Hematopoietic multipotent progenitor cell treated with erythropoietin and hydrocortisone succinate and interleukin-3 and kit ligand, for 8 days (in vitro differentiated cells): ENCODE results near the gene DYNLL2.
"Not testable (repeated sequence)": the region's sequence is repeated elsewhere in the genome, so short reads cannot be mapped to it uniquely, and the experiment has no call there.

Experiments used
- DNase-seq: peaks from one replicate; pipeline ENCODE4 v3.0.0-alpha.2; 2015

DYNLL2 gene

DNA sequence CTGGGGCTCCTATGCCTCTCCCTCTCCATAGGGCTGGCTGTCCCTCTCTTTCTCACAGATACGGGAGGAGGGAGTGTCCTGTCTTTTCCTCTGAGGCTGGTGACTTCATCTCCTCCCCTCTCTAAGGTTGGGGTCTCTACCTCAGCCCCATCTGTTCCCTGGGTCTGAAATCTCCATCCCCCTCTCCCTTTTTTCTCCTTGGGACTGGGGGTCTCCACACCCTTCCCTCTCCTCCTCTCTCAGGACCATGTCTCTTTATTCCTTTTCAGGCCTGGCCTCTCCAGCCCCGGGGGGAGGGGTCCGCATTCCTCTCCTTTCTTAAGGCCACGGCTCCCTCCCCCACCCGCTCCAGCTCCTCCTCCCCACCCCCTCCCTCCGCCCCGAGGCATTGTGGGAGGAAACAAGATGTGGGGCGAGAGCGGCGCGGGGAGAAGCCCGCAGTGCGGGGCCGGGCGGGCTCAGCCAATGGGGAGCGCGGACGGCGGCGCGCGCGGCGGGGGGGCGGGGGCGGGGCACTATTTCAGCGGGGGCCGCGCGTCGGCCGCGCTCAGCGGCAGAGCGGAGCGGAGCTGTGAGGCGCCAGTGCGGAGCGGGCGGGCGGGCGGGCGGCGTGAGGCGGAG, at the start of gene DYNLL2:
DYNLL2 (plus strand) TSS at position 550 of the 621 bp plus-strand sequence. CDS start 3,672 bp downstream, outside the sequence.
- peak; percentile 90 for DNase-seq

DNA sequence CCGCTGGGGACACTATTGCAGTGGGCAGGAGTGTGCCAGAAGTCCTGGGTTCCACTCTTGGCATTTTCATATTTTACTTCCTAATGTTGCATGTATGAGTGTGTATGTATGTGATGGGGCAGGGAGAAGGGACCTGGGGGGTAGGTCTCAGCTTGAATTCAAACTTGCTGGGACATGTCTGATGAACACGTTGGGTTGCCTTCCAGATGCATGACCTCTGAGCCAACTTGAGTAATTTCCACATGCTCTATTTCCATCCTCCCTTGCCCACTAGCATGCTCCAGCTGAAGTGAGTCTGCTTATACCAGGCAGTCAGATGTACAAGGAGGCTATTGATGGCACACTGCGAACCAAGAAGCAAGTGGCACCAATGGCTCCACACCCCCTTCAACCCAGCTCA, 43.2 kb upstream of the DYNLL2 start:
- DNase-seq = no peak

DNA sequence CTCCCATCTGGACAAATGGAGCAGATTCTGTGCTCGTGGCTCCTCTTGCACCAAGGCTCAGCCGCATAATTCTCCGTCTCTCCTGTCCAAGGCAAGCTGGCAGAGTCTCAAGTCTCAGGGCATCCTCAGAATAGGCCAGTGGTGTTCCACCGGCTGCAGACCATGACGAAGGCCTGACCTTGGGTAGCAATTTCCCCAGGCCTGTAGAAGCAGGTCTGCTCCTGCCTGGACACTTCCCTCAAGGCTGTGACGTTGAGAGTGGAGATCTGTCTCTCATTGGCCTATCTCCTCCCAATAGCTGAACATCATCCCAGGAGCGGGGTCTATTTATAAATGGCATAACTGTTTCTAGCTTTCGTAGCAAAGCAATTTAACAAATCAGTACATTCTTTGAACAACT, 42.8 kb upstream of the DYNLL2 start:
- no peak for DNase-seq

DNA sequence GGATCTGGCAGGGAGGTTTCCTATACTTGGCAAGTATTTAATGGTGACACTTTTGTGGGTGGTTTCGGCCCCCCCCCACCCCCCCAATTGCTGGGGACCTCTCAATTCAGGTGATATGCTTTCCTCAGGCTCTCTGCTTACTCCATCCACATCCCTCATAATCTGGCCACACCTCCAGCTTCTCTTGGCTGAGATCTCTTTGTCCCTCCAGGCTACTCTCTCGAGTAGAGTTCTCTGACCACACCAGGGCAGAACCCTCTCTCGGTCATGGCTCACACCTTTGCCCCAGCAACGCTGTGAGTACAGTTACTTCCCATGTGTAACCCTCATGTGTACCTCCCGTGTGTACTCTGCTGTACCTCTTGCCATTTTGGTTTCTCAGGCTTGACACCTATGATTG, 42.1 kb upstream of the DYNLL2 start:
- DNase-seq = no peak

DNA sequence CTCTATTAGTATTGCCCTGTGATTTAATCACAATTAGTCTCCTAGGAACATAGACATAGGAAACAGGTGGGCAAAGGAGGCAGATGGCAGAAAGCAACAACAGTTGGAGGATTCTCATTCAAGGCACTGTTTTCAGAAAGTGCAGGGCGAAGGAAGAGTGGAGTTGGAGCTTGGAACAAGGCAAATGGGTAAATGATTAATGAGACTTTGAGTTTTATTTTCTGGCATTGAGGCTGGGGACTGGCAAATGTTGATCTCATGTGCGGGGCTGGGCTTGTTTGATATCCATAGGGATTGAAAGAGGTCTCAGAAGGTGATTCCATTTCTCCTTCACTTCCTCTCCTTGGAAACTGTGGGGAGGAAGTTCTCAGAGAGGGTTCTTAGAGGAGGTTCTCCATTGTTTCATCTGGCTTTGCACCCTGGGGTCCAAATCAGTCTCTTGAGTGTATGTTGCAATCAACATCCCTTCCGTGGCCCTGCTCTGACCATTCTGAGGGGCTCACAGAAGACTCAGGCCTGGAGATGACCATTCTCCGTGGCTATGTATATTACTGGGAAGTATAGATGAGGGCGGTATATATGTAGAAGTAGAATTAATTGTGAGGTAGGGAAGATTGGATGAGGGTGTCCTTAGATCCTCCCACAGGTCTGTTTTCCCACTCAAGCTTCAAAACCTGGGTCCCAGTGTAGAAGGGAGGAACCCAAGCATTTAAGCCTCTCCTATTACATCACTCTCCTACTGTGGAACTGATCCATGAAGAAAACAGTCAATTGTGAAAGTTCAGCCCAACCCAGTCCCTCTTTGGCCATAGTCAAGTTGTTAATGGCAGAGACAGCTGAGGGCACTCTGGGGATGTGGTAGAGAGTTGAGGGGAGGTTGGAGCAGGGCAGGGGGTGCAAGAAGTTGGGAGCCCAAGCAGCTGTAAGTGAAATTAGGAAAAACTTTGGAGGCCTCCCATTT, 39.7 kb upstream of the DYNLL2 start:
- DNase-seq = no peak

DNA sequence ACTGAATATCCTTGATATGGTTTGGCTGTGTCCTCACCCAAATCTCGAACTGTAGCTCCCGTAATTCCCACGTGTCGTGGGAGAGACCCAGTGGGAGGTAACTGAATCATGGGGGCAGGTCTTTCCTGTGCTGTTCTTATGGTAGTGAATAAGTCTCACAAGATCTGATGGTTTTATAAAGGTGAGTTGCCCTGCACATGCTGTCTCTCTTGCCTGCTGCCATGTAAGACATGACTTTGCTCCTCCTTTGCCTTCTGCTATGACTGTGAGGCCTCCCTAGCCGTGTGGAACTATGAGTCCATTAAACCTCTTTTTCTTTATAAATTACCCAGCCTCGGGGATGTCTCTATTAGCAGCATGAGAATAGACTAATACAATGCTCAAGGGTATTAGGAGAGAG, 39.0 kb upstream of the DYNLL2 start:
- DNase-seq = not testable (repeated sequence)

DNA sequence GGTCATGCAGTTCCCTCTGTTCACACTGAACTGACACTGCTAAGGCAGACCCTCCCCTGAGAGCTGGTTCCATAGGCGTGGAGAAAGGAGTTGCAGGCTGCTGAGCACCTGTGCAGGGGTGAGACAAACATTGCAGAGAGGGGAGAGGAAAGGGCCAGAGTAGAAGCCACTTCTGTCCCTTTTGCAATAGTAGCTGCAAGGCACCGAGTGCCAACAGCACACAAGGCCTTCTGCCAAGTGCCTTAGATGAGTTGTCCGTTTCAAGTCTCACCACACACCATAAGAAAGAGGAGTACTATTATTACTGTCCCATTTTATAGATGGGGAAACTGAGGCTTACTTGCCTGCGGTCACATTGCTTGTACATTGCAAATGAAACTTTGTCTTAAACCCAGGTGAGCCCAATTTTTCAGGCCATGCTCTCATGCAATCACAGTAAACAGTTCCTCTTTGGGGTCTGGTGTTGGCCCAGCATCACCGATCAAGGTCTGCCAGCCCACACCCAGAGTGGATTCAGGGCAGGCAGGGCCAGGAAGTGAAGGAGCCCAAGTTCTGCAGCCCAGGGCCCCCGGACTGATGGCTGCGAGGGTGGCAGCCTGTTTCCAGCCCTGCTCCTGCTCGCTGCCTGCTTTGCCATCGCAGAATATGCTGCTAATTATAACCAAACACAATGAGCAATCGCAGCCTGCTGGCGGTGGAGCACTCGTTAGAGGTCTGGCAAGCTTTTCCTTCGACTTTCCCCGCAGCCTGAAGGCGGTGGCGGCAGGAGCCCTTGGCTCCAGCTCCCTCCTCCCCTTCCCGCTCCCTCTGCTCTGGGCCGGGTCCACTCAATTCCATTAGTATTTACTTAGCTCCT, 36.8 kb upstream of the DYNLL2 start:
- no peak for DNase-seq

DNA sequence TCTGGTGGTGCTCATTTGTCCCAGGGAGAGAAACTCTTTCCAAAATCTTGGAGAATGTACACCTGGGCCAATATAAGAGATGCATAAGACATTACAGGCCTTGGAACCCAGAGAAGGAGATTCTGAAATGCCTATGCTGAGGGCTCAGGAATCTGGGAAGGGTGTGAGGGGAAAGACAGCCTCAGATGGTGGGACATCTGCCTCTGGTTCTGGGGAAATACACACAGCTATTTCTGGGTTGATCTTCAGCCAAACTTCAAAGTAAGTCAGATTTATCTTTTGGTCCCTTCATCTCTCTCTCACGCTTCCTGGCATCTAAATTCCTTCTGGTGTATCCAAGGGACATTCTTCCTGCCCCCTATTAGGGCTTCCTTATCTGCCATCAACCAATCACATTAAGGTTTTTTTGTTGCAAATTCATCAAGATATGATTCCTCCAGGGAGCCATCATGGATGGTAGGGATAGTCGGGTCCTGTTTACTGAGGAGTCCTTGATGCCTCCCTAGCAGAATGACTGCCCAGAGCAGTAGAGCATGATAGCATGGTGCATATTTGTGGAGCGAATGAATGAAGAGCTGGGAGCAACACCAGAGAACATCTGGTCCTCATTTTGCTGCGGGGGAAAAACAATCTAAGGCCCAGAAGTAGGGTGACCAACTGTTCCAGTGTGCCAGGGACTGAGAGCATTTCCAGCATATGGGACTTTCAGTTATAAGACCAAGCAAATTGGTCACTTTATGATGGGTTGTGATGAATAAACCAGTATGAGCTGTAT, 35.7 kb upstream of the DYNLL2 start:
- DNase-seq = no peak

DNA sequence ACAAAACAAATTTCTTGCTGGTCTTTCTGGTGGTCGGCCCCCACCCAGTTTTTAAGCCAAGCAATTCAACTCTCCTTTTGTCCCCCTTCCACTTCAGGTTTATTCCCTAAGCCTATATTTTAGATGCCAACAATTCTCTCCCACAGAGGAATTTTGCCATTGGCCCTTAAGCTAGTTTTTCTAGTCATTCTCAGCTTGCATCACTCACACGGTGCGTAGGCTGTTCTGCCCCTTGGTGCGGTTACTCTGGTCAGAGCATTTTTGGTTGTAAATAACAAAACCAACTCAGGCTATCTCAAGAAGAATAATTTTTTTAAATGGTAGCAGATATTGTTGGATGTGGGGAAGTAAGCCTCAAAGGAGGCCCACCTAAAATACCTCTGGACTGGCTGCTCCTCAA, 33.7 kb upstream of the DYNLL2 start:
- no peak for DNase-seq

DNA sequence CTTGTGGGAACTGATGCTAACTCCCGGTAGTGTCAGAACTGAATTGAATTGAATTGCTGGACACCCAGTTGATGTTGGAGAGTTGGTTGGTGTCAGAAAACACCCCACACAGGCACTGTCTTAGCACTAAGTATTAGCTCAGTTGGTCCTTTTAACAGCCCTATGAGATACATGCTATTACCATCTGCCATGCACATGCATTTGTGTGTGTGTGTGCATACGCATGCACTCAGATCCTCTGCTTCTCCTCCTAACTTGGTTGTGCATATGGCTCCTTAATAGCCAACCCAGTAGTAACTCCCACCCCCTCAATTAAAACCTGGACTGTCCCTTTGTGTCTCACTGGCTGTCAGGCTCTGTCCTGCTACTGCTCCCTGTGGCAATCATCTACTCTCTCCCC, 32.3 kb upstream of the DYNLL2 start:
- DNase-seq = no peak

DNA sequence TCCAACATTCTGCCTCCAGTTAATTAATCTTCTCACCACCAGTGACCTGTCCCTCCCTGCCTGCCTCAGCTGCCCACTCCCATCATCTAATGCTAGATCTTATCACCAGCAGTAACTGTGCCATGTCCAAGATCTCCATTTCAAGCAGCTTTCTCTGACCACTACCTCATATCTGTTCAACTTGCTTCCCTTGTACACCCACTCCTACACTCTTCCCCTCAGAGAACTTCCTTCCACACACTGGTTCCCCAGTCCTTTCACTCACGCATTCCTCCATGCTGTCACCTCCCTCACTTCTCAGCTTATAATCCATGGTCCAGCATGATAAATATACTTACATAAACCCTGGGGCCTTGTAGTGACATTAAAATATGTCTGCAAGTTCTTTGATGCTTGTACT, 31.8 kb upstream of the DYNLL2 start:
- no peak for DNase-seq

DNA sequence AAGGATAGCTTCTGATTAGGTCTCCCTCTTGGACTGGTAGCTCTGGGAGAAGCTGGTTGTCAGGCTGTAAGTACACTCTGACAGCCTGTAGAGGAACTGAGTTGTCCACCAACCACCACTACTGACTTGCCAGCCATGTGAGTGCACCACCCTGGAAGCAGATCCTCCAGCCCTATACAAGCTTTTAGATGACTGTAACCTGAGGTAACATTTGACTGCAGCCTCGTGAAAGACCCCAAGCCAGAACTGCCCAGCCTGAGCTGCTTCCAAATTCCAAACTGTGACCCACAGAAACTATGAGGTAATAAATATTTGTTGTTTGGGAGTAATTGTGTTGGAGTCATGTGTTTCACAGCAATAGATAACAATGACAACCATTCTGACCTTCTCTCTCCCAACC, 30.8 kb upstream of the DYNLL2 start:
- no peak for DNase-seq

DNA sequence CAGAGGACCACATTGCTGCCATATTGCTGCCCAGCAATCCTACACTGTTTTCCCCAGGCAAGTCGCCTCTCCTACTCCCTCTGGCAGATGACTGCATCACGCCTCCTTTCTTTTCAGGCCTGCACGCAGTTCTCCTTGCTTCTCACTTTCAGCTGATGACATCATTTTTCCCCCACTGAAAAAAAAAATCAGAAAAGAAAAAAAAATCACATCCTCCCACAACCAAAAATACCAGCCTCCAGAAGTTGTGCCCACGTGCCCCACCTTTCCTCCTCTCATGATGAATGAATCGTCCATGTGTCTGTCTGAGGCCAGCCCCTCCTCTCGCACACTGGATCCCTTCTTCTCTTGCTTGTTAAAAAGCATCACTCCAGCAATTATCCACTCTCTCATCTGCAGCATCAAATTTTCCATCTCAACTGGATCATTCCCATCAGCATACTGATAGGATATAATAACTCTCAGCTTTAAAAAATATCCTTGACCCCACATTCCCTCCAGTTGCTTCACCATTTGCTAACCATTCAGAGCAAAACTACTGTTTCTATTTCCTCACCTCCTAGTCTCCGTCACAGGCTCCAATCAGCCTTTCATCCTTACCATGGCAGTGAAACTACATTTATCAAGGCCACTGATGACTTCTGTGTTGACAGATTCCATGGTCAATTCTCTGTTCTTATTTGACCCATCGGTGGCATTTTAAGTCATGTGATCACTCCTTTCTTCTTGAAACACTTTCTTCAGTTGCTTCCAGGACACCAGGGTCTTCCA, 30.1 kb upstream of the DYNLL2 start:
- DNase-seq = no peak

DNA sequence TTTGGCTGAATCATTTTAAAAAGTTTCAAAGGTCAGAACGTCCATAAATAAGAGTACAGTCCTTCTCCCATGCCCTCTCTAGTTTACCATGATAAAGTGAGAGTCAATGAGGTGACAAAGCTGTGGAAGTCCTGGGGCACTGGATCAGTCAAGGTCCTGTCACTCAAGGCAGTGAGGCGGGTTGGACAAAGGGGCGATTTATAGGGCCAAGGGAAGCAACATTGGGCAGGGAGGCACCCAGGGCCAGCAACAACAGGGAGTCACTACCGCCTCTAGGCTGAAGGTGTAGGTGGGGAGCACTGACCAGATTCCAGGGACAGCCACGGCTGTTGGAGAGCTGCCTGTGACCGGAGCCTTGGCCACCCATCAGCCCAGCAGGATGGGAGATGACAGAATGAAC, 28.6 kb upstream of the DYNLL2 start:
- DNase-seq = no peak

DNA sequence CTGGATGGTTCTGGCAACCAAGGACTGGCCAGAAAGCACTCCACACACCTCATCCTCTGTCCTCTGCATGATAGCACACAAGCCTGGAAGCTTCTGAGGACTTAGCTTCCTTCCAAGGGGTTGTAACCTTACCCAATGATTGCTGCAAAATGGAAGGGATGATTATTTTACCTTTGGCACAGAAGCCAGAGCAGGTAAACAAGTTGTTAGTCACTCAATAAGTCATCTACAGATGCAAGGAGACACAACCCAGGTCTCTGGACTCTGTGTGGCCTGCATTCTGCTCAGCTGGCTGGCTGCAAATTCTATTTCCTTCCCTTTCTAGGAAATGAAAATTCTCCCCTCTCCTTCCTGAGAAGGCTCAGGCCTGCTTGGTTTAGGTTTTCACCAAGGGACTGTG, 26.7 kb upstream of the DYNLL2 start:
- no peak for DNase-seq

DNA sequence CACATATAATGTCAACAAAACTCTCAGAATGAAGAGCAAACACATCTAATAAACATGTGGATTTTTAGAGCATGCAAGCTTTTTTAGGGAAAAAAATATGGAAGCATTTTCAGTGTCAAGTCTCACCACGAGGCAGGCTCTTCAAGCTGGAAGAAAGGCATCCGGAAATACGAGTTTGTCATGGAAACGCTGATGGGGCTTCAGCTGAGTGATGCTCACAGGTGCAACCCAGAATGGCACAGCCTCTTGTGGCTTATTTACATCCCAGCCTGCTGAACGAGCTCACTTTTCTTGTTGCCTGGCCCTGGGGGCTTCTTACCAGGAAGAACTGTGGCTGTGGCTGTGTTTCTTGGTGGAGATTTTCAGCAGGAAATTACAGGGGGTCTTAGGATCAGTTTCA, 24.1 kb upstream of the DYNLL2 start:
- DNase-seq = no peak

DNA sequence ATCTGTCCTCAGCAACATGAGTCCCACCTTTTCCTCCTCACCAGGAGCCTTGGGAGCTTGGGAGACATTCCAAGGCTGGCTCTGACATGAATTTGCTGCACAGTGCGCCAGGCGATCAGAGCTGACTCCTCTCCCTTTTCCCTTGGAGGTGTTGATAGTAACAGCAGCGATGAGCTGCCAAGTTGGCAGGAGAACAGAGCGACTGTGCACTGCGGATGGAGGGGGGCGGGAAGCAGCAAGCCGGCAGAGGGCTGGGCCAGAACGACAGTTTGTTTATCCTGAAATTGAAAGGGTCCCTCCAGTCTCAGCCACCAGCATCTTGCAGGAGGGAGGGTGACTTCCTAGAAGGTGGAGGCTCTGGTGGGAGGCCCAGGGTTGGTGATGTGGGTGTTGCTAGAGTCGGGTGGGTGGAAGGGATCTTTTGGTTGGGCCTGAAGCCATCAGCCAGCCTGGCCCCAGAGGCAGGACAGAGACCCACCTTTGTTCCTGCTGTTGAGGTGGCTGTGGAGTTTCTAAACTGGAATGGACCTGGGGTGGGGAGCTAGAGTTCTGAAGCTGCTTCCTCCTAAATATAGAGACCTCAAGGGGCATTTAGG, 22.5 kb upstream of the DYNLL2 start:
- no peak for DNase-seq

DNA sequence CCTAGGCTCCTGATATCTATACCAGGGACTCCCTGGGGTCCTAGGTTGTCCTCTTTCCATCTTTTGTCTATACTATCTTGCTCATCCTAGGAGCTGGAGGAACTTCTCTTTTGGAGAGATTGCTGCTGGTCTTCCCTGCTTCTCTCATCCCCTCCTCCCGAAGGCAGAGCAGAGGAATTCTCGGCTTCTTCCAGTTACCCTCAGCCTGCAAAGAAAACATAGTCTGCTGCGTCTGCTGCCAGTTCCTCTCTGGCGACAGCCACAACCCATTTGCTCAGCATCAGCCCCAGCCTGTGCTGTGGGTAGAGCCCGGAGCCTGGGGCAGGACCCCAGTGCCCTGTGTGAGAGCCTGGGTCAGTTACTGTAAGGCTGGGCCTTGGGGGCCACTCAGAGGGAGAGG, 21.5 kb upstream of the DYNLL2 start:
- no peak for DNase-seq

DNA sequence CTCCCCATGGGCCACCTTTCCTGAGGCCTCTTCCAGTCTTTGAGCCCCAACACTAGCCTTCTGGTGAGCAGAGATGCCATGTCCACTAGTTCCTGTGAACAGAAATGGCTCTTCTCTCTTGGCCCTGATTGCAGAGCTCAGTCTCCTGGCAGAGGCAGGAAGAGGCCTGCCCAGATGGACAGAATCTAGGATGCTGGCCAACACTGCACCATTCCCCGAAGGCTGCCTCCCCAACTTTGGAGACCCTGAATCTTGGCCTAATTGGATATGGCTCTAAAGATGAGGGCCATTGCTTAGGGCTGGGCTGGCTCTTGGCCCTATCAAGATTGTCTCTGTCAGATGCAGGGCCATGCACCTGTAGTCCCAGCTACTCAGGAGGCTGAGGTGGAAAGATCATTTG, 18.0 kb upstream of the DYNLL2 start:
- DNase-seq = no peak

DNA sequence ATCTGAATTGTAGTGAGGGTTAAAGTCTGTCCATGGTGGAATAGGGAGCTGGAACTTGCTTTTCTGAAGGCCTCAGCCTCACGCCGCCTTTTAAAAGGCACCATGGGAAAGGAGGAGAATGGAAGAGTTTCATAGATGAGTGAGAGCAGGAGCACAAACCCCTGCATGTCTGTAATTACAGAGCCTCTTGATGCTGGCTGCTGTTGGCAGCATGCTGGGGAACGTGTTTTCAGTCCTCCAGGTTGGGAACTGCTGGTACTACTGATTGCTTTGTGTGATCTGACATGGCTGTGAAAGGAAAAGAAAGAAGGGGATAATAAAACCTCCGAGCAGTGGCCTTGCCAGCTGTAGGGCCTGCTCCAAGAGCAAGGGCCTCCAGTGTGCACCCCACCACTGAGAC, 16.8 kb upstream of the DYNLL2 start:
- no peak for DNase-seq

DNA sequence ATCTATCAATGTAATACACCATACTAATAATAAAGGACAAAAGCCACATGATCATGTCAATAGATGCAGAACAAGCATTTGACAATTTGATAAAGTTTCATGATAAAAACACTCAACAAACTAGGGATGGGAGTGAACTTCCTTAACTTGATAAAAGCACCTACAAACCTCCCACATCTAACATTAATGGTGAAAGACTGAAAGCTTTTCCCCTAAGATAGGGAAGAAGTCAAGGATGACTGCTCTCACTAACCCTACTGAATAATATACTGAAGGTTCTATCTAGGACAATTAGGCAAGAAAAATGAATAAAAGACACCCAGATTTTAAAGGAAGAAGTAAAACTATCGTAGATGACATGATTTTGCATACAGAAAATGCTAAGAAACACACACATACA, 10.4 kb upstream of the DYNLL2 start:
- DNase-seq = no peak
